Measurements from ENCODE around the gene HTRA2.

DNA sequence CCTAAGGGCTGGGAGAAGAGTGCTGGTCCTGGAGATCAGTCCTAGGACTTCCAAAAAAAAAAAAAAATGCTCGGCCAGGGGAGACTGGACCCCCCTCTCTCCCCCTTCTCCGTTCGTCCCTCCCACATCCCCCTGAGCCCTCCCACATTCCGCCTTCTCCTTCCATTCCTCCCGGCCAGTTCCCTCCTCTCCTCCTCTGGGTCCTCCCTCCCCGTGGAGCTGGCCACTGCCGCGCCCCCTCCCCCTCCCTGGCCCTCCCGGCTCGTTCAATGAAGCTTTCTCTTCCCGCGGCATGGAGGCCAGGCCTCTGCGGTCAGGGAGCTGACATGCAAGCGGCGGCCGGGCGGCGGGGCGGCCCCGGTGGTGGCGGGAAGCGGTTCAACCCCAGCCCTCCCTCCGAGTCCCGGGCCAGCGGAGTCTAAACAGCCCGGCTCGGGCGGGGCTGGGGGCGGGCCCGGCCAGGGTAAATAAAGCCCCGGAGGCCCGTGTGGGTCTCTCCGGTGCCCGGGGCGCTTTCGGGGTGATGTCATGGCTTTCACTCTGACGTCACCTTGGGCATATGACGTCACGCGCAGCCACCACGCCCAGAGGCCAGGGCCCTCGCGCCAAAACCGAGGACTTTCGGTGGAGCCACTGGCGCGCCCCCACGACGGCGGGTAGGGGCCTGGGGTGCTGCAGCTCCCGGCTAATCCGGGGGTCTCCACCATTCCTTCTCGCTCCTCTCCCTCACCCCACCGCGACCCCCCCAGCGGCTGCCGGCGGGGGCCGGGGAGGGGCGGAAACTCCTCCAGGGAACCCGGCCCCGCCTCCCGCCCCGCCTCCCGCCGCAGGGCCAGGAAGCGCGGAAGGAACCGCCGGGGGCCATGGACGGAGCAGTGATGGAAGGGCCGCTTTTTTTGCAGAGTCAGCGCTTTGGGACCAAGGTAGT, 24.4 kb downstream of the HTRA2 start, which contains the start of the genes DOK1 and LOXL3:
- TF ChIP-seq, protein P1, sequence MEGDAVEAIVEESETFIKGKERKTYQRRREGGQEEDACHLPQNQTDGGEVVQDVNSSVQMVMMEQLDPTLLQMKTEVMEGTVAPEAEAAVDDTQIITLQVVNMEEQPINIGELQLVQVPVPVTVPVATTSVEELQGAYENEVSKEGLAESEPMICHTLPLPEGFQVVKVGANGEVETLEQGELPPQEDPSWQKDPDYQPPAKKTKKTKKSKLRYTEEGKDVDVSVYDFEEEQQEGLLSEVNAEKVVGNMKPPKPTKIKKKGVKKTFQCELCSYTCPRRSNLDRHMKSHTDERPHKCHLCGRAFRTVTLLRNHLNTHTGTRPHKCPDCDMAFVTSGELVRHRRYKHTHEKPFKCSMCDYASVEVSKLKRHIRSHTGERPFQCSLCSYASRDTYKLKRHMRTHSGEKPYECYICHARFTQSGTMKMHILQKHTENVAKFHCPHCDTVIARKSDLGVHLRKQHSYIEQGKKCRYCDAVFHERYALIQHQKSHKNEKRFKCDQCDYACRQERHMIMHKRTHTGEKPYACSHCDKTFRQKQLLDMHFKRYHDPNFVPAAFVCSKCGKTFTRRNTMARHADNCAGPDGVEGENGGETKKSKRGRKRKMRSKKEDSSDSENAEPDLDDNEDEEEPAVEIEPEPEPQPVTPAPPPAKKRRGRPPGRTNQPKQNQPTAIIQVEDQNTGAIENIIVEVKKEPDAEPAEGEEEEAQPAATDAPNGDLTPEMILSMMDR (IDR thresholded peaks at IDR 0.05) = peak in 1 of 6 experiments; percentile 25
- TF ChIP-seq POLR2A (IDR thresholded peaks at IDR 0.05) (peak in 2 of 4 donors; percentile 40 to 55), EP300 (IDR thresholded peaks at IDR 0.05) (no peak), POLR2AphosphoS5 (IDR thresholded peaks at IDR 0.05) (peak in 1 of 2 donors; percentile 51)
